HEK293 (cell line): Measurements from ENCODE around the gene MSRB1.

ENCODE experiments used
- ATF2 ChIP-seq: fragments of 450-650 bp; formaldehyde crosslinking; IDR thresholded peaks from 2 replicates; pipeline ENCODE4 v1.5.1; 2016; ENCODE audit warnings: missing biosample characterization, missing genetic modification characterization, low read depth
- CTCF ChIP-seq: fragments of 450-650 bp; formaldehyde crosslinking; IDR thresholded peaks from 2 replicates; pipeline ENCODE4 v1.5.1; 2016; ENCODE audit warnings: missing biosample characterization, missing genetic modification characterization
- REST ChIP-seq: fragments of 450-650 bp; formaldehyde crosslinking; IDR thresholded peaks from 2 replicates; pipeline ENCODE4 v1.5.1; 2016; ENCODE audit warnings: missing biosample characterization, missing genetic modification characterization
- ZBTB48 ChIP-seq: fragments of 450-650 bp; formaldehyde crosslinking; IDR thresholded peaks from 2 replicates; pipeline ENCODE4 v1.5.1; 2016; ENCODE audit warnings: missing biosample characterization, missing genetic modification characterization
- ZIC2 ChIP-seq: fragments of 450-650 bp; formaldehyde crosslinking; IDR thresholded peaks from 2 replicates; pipeline ENCODE4 v1.5.1; 2016; ENCODE audit warnings: missing biosample characterization, missing genetic modification characterization
- ZNF121 ChIP-seq: fragments of 450-650 bp; formaldehyde crosslinking; IDR thresholded peaks from 2 replicates; pipeline ENCODE4 v1.5.1; 2016; ENCODE audit warnings: missing biosample characterization, missing genetic modification characterization
- ZNF274 ChIP-seq, 2 experiments: fragments of 200-500 bp in 1 of 2; fragments of 450-650 bp in 1 of 2; sonication (Bioruptor generic) in 1 of 2; formaldehyde crosslinking in 1 of 2; IDR thresholded peaks; 2 replicates each; pipeline versions ENCODE4 v1.5.1 to v1.6.1; 2014 to 2016; ENCODE audit warnings: borderline replicate concordance in 1 of 2, inconsistent platforms in 1 of 2, low read length in 1 of 2, missing biosample characterization in 1 of 2, missing genetic modification characterization in 1 of 2
- ZNF324 ChIP-seq: fragments of 450-650 bp; formaldehyde crosslinking; IDR thresholded peaks from 2 replicates; pipeline ENCODE4 v1.5.1; 2016; ENCODE audit warnings: missing biosample characterization, missing genetic modification characterization
- ZNF560 ChIP-seq: fragments of 450-650 bp; formaldehyde crosslinking; IDR thresholded peaks from 2 replicates; pipeline ENCODE4 v1.5.1; 2017; ENCODE audit warnings: missing biosample characterization, missing genetic modification characterization, borderline replicate concordance
- ZNF561 ChIP-seq: fragments of 450-650 bp; IDR thresholded peaks from 2 replicates; pipeline ENCODE4 v1.5.1; 2018; ENCODE audit warnings: missing biosample characterization, missing genetic modification characterization, borderline replicate concordance
- ZNF76 ChIP-seq: fragments of 450-650 bp; formaldehyde crosslinking; IDR thresholded peaks from 2 replicates; pipeline ENCODE4; 2016; ENCODE audit warnings: low read depth, missing biosample characterization, missing genetic modification characterization, borderline replicate concordance
- TF ChIP-seq, protein P1 (sequence below): fragments of 450-650 bp; formaldehyde crosslinking; IDR thresholded peaks from 2 replicates; pipeline ENCODE4 v1.5.1; 2016; ENCODE audit warnings: missing biosample characterization, missing genetic modification characterization, borderline replicate concordance
- TF ChIP-seq, protein P2 (sequence below): sonication (generic); formaldehyde crosslinking; IDR thresholded peaks from 2 replicates; pipeline ENCODE4 v1.8.1; 2022; ENCODE audit warnings: mild to moderate bottlenecking, moderate library complexity, missing genetic modification reagents

DNA sequence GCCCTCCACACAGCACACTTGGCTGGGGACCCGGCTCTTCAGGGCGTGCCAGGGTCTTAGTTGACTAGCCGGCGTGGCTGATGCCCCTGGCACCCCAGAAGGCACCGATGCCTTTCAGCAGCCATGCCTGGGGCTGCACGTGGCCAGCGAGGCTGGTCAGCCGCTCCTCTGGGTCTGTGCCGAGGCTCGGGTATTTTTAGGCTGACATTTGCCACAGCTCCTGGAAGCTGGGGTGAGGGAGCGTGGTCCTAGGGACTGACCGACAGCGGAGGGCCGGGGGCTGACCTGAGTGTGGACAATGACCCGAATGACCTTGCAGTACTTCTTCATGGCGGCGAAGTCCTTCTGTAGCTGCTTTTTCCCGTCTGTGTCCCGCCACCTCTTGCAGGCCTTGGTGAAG lies 7.6 kb upstream of the MSRB1 start:
- no peak for TF ChIP-seq ZNF324 (tag by site-specific recombination)
- no peak for TF ChIP-seq ZNF121
- TF ChIP-seq CTCF (tag by site-specific recombination), result no peak
- no peak for TF ChIP-seq REST
- no peak for TF ChIP-seq ZNF274 (IDR thresholded peaks at IDR 0.05; ENCODE audit: low read length)
- no peak for TF ChIP-seq ZNF274 (tag by site-specific recombination; IDR thresholded peaks at IDR 0.05; ENCODE audit: borderline replicate concordance)
- TF ChIP-seq, protein P1, sequence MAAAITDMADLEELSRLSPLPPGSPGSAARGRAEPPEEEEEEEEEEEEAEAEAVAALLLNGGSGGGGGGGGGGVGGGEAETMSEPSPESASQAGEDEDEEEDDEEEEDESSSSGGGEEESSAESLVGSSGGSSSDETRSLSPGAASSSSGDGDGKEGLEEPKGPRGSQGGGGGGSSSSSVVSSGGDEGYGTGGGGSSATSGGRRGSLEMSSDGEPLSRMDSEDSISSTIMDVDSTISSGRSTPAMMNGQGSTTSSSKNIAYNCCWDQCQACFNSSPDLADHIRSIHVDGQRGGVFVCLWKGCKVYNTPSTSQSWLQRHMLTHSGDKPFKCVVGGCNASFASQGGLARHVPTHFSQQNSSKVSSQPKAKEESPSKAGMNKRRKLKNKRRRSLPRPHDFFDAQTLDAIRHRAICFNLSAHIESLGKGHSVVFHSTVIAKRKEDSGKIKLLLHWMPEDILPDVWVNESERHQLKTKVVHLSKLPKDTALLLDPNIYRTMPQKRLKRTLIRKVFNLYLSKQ, result no peak
- TF ChIP-seq, protein P2, sequence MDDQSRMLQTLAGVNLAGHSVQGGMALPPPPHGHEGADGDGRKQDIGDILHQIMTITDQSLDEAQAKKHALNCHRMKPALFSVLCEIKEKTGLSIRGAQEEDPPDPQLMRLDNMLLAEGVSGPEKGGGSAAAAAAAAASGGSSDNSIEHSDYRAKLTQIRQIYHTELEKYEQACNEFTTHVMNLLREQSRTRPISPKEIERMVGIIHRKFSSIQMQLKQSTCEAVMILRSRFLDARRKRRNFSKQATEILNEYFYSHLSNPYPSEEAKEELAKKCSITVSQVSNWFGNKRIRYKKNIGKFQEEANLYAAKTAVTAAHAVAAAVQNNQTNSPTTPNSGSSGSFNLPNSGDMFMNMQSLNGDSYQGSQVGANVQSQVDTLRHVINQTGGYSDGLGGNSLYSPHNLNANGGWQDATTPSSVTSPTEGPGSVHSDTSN (CRISPR knock-in tag), result no peak
- TF ChIP-seq ZBTB48 (tag by site-specific recombination), result no peak
- no peak for TF ChIP-seq ATF2 (tag by site-specific recombination)
- no peak for TF ChIP-seq ZNF560 (tag by site-specific recombination)
- TF ChIP-seq ZNF561 (tag by site-specific recombination), result no peak
- no peak for TF ChIP-seq ZNF76 (tag by site-specific recombination)
- TF ChIP-seq ZIC2 (tag by site-specific recombination), result no peak
